SK-N-SH (cell line): ENCODE measurements around the gene AGRP. TPM values are rescaled to one million over a fixed set of nuclear protein-coding genes. Genes with fewer than 3 reads are reported as not detected.

Experiments used
- CTCF ChIA-PET: fragments of 300-600, 350-600 bp; formaldehyde crosslinking; extraction: SDS; loops from one replicate; lab custom pipeline; 2021; lab: Yijun Ruan, JAX
- POLR2A ChIA-PET: fragments of 350-600 bp; sonication (Branson Sonifier 250); formaldehyde crosslinking; extraction: SDS; loops from one replicate; lab custom pipeline; 2020; ENCODE audit warnings: antibody characterized with exemption, inconsistent platforms; lab: Yijun Ruan, JAX
- DNase-seq: peaks from one replicate; pipeline ENCODE4 v3.0.0; 2012
- H2AFZ ChIP-seq: fragments of 200-600 bp; sonication (generic); 2 replicates; pipeline ENCODE4 v1.8.1; 2016; ENCODE audit warnings: antibody characterized with exemption, mild to moderate bottlenecking, low read depth
- H3F3A ChIP-seq: fragments of 200-600 bp; sonication (generic); replicated peaks from 2 replicates; pipeline ENCODE3; 2016; ENCODE audit warnings: antibody characterized with exemption, mild to moderate bottlenecking; ENCODE audit not compliant: insufficient read depth
- H3K27ac ChIP-seq, 2 experiments: fragments of 200-500 bp in 1 of 2; fragments of 200-600 bp in 1 of 2; sonication (Bioruptor generic) in 1 of 2; sonication (generic), shearing (Covaris generic) in 1 of 2; 2 replicates each; pipeline versions ENCODE4 v1.5.1 to v1.6.1; 2014 to 2016; ENCODE audit warnings: low read depth in 2 of 2, inconsistent platforms in 1 of 2, low read length in 1 of 2, mild to moderate bottlenecking in 1 of 2, mixed read lengths in 1 of 2
- H3K27me3 ChIP-seq: fragments of 200-600 bp; sonication (generic), shearing (Covaris generic); 2 replicates; pipeline ENCODE4 v1.6.1; 2016; ENCODE audit warnings: mixed run types; ENCODE audit not compliant: insufficient read depth
- H3K36me3 ChIP-seq, 2 experiments: fragments of 200-500 bp in 1 of 2; fragments of 200-600 bp in 1 of 2; sonication (Bioruptor generic) in 1 of 2; sonication (generic) in 1 of 2; replicated peaks in 1 of 2; 2 replicates each; pipeline versions ENCODE3 to v1.5.1; 2014 to 2016; ENCODE audit warnings: low read length in 1 of 2, mild to moderate bottlenecking in 1 of 2; ENCODE audit not compliant: insufficient read depth in 2 of 2, control insufficient read depth in 1 of 2
- H3K4me1 ChIP-seq, 2 experiments: fragments of 200-500 bp in 1 of 2; fragments of 200-600 bp in 1 of 2; sonication (Bioruptor generic) in 1 of 2; sonication (generic), shearing (Covaris generic) in 1 of 2; 2 replicates each; pipeline versions ENCODE4 v1.5.1 to v1.6.1; 2014 to 2016; ENCODE audit warnings: low read depth in 1 of 2, low read length in 1 of 2, mixed run types in 1 of 2; ENCODE audit not compliant: insufficient read depth in 2 of 2, control insufficient read depth in 1 of 2
- H3K4me2 ChIP-seq: fragments of 200-600 bp; sonication (generic), shearing (Covaris generic); 2 replicates; pipeline ENCODE4 v1.6.1; 2017; ENCODE audit warnings: mixed run types
- H3K4me3 ChIP-seq, 2 experiments: fragments of 200-500 bp in 1 of 2; fragments of 200-600 bp in 1 of 2; sonication (Bioruptor generic) in 1 of 2; sonication (generic), shearing (Covaris generic) in 1 of 2; 2 replicates each; pipeline versions ENCODE4 v1.5.1 to v1.8.1; 2014 to 2016; ENCODE audit warnings: low read depth in 2 of 2, inconsistent platforms in 1 of 2, low read length in 1 of 2, mild to moderate bottlenecking in 1 of 2, mixed read lengths in 1 of 2, moderate library complexity in 1 of 2
- H3K79me2 ChIP-seq: fragments of 200-600 bp; sonication (generic); 2 replicates; pipeline ENCODE4 v1.8.1; 2017; ENCODE audit warnings: mild to moderate bottlenecking; ENCODE audit not compliant: insufficient read depth
- H3K9ac ChIP-seq: fragments of 200-600 bp; sonication (generic); 2 replicates; pipeline ENCODE4 v1.6.1; 2017; ENCODE audit warnings: mixed run types
- H3K9me2 ChIP-seq: fragments of 200-600 bp; sonication (generic); 2 replicates; pipeline ENCODE4 v1.6.1; 2017; ENCODE audit warnings: mixed run types
- H3K9me3 ChIP-seq: fragments of 200-600 bp; sonication (generic); 2 replicates; pipeline ENCODE4 v1.6.1; 2017; ENCODE audit warnings: mixed run types, mild to moderate bottlenecking, moderate library complexity
- H4K20me1 ChIP-seq: fragments of 200-600 bp; sonication (generic); 2 replicates; pipeline ENCODE4 v1.6.1; 2017; ENCODE audit warnings: mild to moderate bottlenecking, mixed run types; ENCODE audit not compliant: insufficient read depth
- ELF1 ChIP-seq: IDR thresholded peaks from 2 replicates; pipeline ENCODE4 v1.4.0; 2012
- EZH2phosphoT487 ChIP-seq: fragments of 200-600 bp; sonication (generic); IDR thresholded peaks from 2 replicates; pipeline ENCODE4 v1.6.1; 2017; ENCODE audit warnings: low read depth, mixed run types, mild to moderate bottlenecking, antibody characterized with exemption, moderate library complexity, borderline replicate concordance
- GABPA ChIP-seq: IDR thresholded peaks from 2 replicates; pipeline ENCODE4 v1.4.0; 2012; ENCODE audit warnings: low read depth, mild to moderate bottlenecking
- MXI1 ChIP-seq: IDR thresholded peaks from 2 replicates; pipeline ENCODE4 v1.6.1; 2012; ENCODE audit warnings: mild to moderate bottlenecking, low read depth, low read length, improper control_type of control experiment
- NRF1 ChIP-seq: IDR thresholded peaks from 2 replicates; pipeline ENCODE4 v1.6.1; 2012; ENCODE audit warnings: low read depth, mild to moderate bottlenecking, low read length
- RCOR1 ChIP-seq: fragments of 150-350 bp; IDR thresholded peaks from 2 replicates; pipeline ENCODE4 v1.6.1; 2017; ENCODE audit warnings: antibody characterized with exemption, low read length
- RXRA ChIP-seq: IDR thresholded peaks from 2 replicates; pipeline ENCODE4 v1.4.0; 2012; ENCODE audit warnings: low read depth, mild to moderate bottlenecking, borderline replicate concordance
- SIN3A ChIP-seq: IDR thresholded peaks from 2 replicates; pipeline ENCODE4 v1.6.1; 2012; ENCODE audit warnings: low read depth, mild to moderate bottlenecking, low read length, moderate library complexity, borderline replicate concordance
- SMC3 ChIP-seq: IDR thresholded peaks from 2 replicates; pipeline ENCODE4 v1.6.1; 2012; ENCODE audit warnings: low read depth, low read length, improper control_type of control experiment
- TCF12 ChIP-seq: IDR thresholded peaks from 2 replicates; pipeline ENCODE4 v1.4.0; 2012
- TEAD4 ChIP-seq: IDR thresholded peaks from 2 replicates; pipeline ENCODE4 v1.4.0; 2012; ENCODE audit warnings: mild to moderate bottlenecking, borderline replicate concordance; ENCODE audit not compliant: insufficient read depth
- WGBS: methylation state at CpG from one replicate; pipeline ENCODE4 v1.1.6; 2017; ENCODE audit warnings: low lambda C conversion rate; 5-methylcytosine and 5-hydroxymethylcytosine counted together
- polyA plus RNA-seq, 3 experiments: library from polyadenylated mRNA; depleted of rRNA; stranded (reverse); fragments of >200 nt; gene quantifications; 2 replicates each; pipeline ENCODE4 v1.2.3, GENCODE V29; 2012
- TF ChIP-seq, protein P1 (sequence below): fragments of 200-600 bp; sonication (generic); IDR thresholded peaks from 2 replicates; pipeline ENCODE4 v1.6.1; 2017; ENCODE audit warnings: antibody characterized with exemption, mild to moderate bottlenecking, moderate library complexity
- TF ChIP-seq, protein P2 (sequence below): IDR thresholded peaks from 2 replicates; pipeline ENCODE4 v1.6.1; 2012; ENCODE audit warnings: mild to moderate bottlenecking, low read depth, low read length, moderate library complexity
- TF ChIP-seq, protein P3 (sequence below): IDR thresholded peaks from 2 replicates; pipeline ENCODE4 v1.4.0; 2012; ENCODE audit warnings: low read depth
- TF ChIP-seq, protein P4 (sequence below): IDR thresholded peaks from 2 replicates; pipeline ENCODE4 v1.4.0; 2012; ENCODE audit warnings: low read depth, borderline replicate concordance

The AGRP gene
- polyA plus RNA-seq, 1 of the 3 experiments (the other 2 are of a cell fraction): not detected

DNA sequence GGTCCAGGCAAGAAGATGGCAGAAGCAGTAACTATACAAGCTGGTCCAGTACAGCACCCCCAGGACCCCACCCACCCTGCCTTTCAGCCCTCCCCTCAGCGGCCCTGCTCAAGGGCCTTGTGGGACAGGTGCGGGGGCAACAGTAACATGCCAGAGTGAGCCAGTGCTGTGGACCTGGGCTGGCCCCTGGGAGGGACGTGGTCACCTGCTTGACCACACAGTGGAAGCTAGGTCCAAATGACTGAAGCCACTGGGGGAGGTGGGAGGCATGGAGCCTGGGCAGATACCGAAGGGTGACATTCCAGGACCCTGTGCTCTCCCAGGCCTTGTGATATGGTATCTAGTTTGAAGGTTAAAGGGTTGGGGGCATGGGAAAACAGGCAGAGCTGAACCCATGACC lies 19.7 kb downstream of the AGRP start:
- H3K9me3 ChIP-seq: no peaks in the 10 kb centered on the region
- H3K79me2 ChIP-seq: peaks cover 73% of the 10 kb centered on the region
- 96% methylated on average over 3 of the region's 4 CpGs for WGBS
- no peak for TF ChIP-seq SIN3A
- no peak for TF ChIP-seq ELF1
- TF ChIP-seq RXRA: no peak
- no peak for TF ChIP-seq EZH2phosphoT487
- TF ChIP-seq, protein P1, sequence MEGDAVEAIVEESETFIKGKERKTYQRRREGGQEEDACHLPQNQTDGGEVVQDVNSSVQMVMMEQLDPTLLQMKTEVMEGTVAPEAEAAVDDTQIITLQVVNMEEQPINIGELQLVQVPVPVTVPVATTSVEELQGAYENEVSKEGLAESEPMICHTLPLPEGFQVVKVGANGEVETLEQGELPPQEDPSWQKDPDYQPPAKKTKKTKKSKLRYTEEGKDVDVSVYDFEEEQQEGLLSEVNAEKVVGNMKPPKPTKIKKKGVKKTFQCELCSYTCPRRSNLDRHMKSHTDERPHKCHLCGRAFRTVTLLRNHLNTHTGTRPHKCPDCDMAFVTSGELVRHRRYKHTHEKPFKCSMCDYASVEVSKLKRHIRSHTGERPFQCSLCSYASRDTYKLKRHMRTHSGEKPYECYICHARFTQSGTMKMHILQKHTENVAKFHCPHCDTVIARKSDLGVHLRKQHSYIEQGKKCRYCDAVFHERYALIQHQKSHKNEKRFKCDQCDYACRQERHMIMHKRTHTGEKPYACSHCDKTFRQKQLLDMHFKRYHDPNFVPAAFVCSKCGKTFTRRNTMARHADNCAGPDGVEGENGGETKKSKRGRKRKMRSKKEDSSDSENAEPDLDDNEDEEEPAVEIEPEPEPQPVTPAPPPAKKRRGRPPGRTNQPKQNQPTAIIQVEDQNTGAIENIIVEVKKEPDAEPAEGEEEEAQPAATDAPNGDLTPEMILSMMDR: no peak
- TF ChIP-seq GABPA: no peak
- no peak for TF ChIP-seq NRF1
- no peak for TF ChIP-seq RCOR1
- no peak for TF ChIP-seq TCF12
- TF ChIP-seq TEAD4: no peak
- TF ChIP-seq MXI1: no peak
- TF ChIP-seq, protein P2, sequence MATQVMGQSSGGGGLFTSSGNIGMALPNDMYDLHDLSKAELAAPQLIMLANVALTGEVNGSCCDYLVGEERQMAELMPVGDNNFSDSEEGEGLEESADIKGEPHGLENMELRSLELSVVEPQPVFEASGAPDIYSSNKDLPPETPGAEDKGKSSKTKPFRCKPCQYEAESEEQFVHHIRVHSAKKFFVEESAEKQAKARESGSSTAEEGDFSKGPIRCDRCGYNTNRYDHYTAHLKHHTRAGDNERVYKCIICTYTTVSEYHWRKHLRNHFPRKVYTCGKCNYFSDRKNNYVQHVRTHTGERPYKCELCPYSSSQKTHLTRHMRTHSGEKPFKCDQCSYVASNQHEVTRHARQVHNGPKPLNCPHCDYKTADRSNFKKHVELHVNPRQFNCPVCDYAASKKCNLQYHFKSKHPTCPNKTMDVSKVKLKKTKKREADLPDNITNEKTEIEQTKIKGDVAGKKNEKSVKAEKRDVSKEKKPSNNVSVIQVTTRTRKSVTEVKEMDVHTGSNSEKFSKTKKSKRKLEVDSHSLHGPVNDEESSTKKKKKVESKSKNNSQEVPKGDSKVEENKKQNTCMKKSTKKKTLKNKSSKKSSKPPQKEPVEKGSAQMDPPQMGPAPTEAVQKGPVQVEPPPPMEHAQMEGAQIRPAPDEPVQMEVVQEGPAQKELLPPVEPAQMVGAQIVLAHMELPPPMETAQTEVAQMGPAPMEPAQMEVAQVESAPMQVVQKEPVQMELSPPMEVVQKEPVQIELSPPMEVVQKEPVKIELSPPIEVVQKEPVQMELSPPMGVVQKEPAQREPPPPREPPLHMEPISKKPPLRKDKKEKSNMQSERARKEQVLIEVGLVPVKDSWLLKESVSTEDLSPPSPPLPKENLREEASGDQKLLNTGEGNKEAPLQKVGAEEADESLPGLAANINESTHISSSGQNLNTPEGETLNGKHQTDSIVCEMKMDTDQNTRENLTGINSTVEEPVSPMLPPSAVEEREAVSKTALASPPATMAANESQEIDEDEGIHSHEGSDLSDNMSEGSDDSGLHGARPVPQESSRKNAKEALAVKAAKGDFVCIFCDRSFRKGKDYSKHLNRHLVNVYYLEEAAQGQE: no peak
- TF ChIP-seq, protein P3, sequence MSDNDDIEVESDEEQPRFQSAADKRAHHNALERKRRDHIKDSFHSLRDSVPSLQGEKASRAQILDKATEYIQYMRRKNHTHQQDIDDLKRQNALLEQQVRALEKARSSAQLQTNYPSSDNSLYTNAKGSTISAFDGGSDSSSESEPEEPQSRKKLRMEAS: no peak
- TF ChIP-seq, protein P4, sequence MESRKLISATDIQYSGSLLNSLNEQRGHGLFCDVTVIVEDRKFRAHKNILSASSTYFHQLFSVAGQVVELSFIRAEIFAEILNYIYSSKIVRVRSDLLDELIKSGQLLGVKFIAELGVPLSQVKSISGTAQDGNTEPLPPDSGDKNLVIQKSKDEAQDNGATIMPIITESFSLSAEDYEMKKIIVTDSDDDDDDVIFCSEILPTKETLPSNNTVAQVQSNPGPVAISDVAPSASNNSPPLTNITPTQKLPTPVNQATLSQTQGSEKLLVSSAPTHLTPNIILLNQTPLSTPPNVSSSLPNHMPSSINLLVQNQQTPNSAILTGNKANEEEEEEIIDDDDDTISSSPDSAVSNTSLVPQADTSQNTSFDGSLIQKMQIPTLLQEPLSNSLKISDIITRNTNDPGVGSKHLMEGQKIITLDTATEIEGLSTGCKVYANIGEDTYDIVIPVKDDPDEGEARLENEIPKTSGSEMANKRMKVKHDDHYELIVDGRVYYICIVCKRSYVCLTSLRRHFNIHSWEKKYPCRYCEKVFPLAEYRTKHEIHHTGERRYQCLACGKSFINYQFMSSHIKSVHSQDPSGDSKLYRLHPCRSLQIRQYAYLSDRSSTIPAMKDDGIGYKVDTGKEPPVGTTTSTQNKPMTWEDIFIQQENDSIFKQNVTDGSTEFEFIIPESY: no peak
- no peak for TF ChIP-seq SMC3
- DNase-seq: no peak
- H2AFZ ChIP-seq: no peak overlapping the region
- ChIA-PET POLR2A (no interaction called here), CTCF (interaction anchor here (0.6 to 8.2 kb wide), 8 partner anchors 12 to 209 kb away, joined by 3 to 76 read pairs (median 10); partner anchors contain the start of gene CARMIL2)
- H3K4me1 ChIP-seq: peaks cover 18 to 38% of the 10 kb centered on the region in 2 experiments; a peak in 3 of 4 replicates
- H4K20me1 ChIP-seq: peaks cover 88% of the 10 kb centered on the region
- H3K9ac ChIP-seq: no peak overlapping the region
- H3K4me3 ChIP-seq: no peak overlapping the region
- H3K27me3 ChIP-seq: no peaks in the 10 kb centered on the region
- peaks cover 0 to 4% of the 10 kb centered on the region in 2 experiments for H3K36me3 ChIP-seq
- no peak overlapping the region for H3K4me2 ChIP-seq
- H3K9me2 ChIP-seq: no peaks in the 10 kb centered on the region
- peaks cover 7% of the 10 kb centered on the region for H3F3A ChIP-seq
- no peak overlapping the region for H3K27ac ChIP-seq
